ENCODE results near the gene LCN9. TPM values are rescaled to one million over a fixed set of nuclear protein-coding genes. Genes with fewer than 3 reads are reported as not detected.
A peak's percentile ranks its signal among the peaks of the same experiment; 100 is the strongest.

The LCN9 gene, protein sequence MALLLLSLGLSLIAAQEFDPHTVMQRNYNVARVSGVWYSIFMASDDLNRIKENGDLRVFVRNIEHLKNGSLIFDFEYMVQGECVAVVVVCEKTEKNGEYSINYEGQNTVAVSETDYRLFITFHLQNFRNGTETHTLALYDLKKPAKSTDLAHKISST
- not detected for total RNA-seq
- not detected for polyA plus RNA-seq
- long read RNA-seq, donor 1, result 0 reads
- long read RNA-seq, donor 2, result 0 reads
- long read RNA-seq, donor 3, result 0 reads

DNA sequence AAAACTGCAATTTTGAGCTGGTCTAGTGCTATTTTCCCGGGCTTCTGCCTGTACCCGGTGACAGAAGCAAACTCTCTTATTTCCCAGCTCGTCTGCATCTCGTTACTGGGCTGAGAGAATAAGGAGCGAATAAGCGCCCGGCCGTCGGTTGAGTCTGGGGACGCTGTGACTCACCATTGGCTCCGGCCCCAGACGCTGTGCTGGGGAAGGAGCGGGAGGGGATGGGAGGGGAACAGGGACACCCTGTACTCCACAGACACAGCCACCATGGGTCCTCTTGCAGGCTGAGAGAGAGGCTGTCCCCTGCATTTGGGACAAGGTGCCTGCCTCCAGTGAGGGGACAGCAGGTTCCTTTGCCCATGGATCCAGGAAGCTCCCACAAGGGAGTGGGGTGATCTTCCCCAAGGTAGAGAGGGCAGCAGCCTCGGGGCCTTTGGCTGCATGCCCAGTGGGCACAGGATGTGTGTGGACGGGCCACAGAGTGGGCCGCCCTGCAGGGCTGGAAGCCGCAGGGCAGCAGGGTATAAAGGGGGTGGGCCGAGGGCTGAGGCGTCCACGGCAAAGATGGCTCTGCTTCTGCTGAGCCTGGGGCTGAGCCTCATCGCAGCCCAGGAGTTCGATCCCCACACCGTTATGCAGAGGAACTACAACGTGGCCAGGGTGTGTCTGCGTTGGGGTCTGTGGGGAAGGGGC is at the start of gene LCN9:
LCN9 (plus strand) TSS at position 552 of the 693 bp plus-strand sequence; CDS start at position 565, 13 bp downstream.
- ATAC-seq (peak in 5 of 8 donors; percentile 42 to 84 (median 57)), DNase-seq (no peak)
- 40 to 50% methylated on average over 25 of the region's 25 CpGs for WGBS, 2 donors
- TF ChIP-seq, protein P1, sequence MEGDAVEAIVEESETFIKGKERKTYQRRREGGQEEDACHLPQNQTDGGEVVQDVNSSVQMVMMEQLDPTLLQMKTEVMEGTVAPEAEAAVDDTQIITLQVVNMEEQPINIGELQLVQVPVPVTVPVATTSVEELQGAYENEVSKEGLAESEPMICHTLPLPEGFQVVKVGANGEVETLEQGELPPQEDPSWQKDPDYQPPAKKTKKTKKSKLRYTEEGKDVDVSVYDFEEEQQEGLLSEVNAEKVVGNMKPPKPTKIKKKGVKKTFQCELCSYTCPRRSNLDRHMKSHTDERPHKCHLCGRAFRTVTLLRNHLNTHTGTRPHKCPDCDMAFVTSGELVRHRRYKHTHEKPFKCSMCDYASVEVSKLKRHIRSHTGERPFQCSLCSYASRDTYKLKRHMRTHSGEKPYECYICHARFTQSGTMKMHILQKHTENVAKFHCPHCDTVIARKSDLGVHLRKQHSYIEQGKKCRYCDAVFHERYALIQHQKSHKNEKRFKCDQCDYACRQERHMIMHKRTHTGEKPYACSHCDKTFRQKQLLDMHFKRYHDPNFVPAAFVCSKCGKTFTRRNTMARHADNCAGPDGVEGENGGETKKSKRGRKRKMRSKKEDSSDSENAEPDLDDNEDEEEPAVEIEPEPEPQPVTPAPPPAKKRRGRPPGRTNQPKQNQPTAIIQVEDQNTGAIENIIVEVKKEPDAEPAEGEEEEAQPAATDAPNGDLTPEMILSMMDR (IDR thresholded peaks at IDR 0.05), result no peak
- Histone ChIP-seq H3K27ac (no peak within 1 kb of the TSS), H3K36me3 (no peaks in the 10 kb centered on the region), H3K9me3 (no peaks in the 10 kb centered on the region), H3K27me3 (peaks cover 0 to 40% (median 24%) of the 10 kb centered on the region in 7 donors), H3K4me1 (no peaks in the 10 kb centered on the region), H3K4me3 (no peak within 1 kb of the TSS)
- intact Hi-C loops (cut with DNase I), result no loop called here

DNA sequence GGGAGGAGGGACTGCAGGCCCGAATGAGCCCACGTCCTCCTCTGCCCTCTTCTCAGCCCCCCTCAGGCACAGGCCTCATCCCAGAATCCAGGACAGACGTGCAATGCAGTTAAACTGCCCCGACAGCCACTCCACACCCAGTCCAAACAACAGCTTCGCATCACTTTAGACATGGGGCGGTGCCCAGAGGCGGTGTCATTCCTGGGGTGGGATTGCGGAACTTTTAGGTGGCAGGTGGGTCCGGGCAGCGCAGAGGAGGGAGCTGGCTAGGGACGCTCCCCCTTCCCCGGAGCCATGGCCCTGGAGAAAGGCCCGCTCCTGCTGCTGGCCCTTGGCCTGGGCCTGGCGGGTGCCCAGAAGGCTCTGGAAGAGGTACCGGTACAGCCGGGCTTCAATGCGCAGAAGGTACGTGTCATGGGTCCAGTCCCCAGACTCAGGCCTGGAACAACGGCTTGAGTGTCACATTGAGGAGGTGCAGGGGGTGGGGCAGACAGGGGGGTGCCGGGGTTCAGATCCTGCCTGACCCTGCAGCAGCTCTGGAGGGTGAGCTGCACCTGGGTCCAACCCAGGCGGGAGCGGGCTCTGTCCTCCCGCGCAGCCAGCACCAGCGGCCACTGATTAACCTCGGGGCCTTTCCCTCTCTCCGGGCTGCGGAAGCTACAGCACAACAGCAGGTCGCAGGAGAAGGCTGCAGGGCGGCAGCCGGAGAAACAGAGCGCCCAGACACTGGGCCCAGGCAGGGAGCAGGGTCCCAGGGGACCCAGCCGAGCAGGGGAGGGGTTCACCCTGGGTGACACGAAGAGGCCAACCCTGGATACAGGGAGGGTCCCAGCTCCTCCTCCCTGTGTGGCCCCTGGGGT is 48.9 kb upstream of the LCN9 start:
- intact Hi-C loops (cut with DNase I), result loop anchor here in 1 of 10 donors (10.0 kb wide), 1 partner anchor 161 kb away; no protein-coding TSS in a partner anchor
- Histone ChIP-seq H3K36me3 (no peaks in the 10 kb centered on the region), H3K4me3 (no peak overlapping the region), H3K27me3 (peaks cover 0 to 76% (median 42%) of the 10 kb centered on the region in 7 donors), H3K4me1 (no peaks in the 10 kb centered on the region), H3K9me3 (no peaks in the 10 kb centered on the region), H3K27ac (no peak overlapping the region)
- 78 to 80% methylated on average over 34 of the region's 34 CpGs for WGBS, 2 donors
- no peak for DNase-seq
- ATAC-seq, result no peak
- TF ChIP-seq, protein P1 (IDR thresholded peaks at IDR 0.05), result no peak

DNA sequence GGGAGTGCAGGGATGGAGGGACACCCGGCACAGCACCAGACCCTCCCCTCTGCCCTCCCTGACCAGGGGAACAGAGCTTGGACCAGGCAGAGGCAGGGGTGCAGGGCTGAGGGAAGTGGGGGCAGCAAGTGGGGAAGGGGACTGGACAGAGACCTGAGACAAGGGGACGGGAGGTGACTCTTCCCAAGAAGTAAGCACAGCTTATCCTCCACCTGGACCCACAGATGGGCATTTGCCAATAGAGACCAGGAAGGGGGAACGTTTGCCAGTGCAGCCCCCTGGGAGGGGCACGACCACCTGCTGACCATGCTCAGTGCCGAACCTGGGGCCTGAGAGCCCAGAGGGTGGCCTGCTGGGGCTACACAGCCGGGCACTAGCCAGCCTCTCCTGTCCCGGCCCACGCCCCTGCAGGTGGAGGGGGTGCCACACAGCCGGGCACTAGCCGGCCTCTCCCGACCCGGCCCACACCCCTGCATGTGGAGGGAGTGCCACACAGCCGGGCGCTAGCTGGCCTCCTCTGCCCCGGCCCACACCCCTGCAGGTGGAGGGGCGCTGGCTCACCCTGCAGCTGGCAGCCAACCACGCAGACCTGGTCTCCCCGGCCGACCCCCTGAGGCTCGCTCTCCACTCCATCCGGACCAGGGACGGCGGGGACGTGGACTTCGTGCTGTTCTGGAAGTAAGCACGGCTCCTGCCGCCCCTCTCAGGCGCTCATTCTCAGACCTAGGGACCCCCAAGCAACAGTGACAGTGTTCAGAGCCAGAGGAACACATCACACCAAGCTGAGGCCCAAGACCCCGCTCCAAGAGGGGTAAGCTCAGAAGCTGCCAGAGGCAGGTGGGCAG is 48.1 kb upstream of the LCN9 start:
- peaks cover 0 to 81% (median 47%) of the 10 kb centered on the region in 7 donors for H3K27me3 ChIP-seq
- DNase-seq, result no peak
- intact Hi-C loops (cut with DNase I), result loop anchor here in 1 of 10 donors (10.0 kb wide), 1 partner anchor 160 kb away; no protein-coding TSS in a partner anchor

More for the DNA sequence above, 48.1 kb upstream of the LCN9 start:
- Histone ChIP-seq H3K4me3 (no peak overlapping the region), H3K27ac (no peak overlapping the region), H3K36me3 (no peaks in the 10 kb centered on the region), H3K4me1 (no peaks in the 10 kb centered on the region), H3K9me3 (no peaks in the 10 kb centered on the region)
- TF ChIP-seq, protein P1 (IDR thresholded peaks at IDR 0.05), result no peak
- ATAC-seq, result no peak
- WGBS, 2 donors, result 75 to 78% methylated on average over 29 of the region's 29 CpGs

Data from heart right ventricle (tissue), 16 donors.